Body of pancreas (tissue), 4 donors: ENCODE data around the gene RECK.

Experiments used
- POLR2A ChIP-seq, 3 donors: fragments of 450-650 bp; IDR thresholded peaks; one replicate each; pipeline ENCODE4 v1.6.1; 2016; ENCODE audit warnings: antibody characterized with exemption in 3 of 3, mild to moderate bottlenecking in 2 of 3
- TF ChIP-seq, protein P1 (sequence below), 7 experiments: fragments of 450-650 bp in 4 of 7; fragments of 200-600 bp in 3 of 7; sonication (generic) in 3 of 7; IDR thresholded peaks; one replicate each; pipeline ENCODE4 v1.5.1; 2016 to 2019; ENCODE audit warnings: antibody characterized with exemption in 7 of 7

DNA sequence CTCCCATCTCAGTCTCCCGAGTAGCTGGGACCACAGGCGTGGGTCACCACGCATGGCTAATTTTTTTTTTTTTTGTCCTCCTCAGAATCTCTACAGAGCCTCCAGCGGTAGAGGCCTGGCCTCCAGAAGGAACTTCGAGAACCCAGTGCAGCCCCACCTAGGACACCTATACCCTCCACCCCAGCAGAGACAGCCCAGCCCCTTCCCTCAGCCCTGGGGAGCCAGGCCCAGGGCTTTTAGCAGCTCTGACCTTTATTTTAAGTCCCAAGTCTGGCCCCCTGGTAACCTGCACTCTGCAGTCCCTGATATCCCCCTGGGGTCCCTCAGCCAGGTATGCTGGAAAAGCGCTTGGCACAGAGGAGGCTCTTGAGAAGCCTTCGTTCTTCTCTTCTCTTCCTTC, 105.0 kb downstream of the RECK start:
- TF ChIP-seq, protein P1, sequence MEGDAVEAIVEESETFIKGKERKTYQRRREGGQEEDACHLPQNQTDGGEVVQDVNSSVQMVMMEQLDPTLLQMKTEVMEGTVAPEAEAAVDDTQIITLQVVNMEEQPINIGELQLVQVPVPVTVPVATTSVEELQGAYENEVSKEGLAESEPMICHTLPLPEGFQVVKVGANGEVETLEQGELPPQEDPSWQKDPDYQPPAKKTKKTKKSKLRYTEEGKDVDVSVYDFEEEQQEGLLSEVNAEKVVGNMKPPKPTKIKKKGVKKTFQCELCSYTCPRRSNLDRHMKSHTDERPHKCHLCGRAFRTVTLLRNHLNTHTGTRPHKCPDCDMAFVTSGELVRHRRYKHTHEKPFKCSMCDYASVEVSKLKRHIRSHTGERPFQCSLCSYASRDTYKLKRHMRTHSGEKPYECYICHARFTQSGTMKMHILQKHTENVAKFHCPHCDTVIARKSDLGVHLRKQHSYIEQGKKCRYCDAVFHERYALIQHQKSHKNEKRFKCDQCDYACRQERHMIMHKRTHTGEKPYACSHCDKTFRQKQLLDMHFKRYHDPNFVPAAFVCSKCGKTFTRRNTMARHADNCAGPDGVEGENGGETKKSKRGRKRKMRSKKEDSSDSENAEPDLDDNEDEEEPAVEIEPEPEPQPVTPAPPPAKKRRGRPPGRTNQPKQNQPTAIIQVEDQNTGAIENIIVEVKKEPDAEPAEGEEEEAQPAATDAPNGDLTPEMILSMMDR (IDR thresholded peaks at IDR 0.05): no peak
- TF ChIP-seq POLR2A (IDR thresholded peaks at IDR 0.05): no peak
